H1 (cell line): ENCODE measurements around the gene NPHS2.

ENCODE experiments used
- ASH2L ChIP-seq: fragments of 200-600, 300-600 bp; sonication (generic); IDR thresholded peaks from one replicate; pipeline ENCODE4 v1.7.1; 2017; ENCODE audit warnings: low read length
- EGR1 ChIP-seq: IDR thresholded peaks from 2 replicates; pipeline ENCODE4 v1.6.1; 2011; ENCODE audit warnings: low read depth, low read length, borderline replicate concordance
- KDM5A ChIP-seq: fragments of 200-600 bp; IDR thresholded peaks from 2 replicates; pipeline ENCODE4 v1.7.1; 2012; ENCODE audit warnings: mild to moderate bottlenecking, low read length, inconsistent platforms, mixed read lengths
- MAFK ChIP-seq: IDR thresholded peaks from 2 replicates; pipeline ENCODE4 v1.6.1; 2012; ENCODE audit warnings: low read depth, mild to moderate bottlenecking, improper control_type of control experiment, low read length
- SIN3A ChIP-seq, 2 experiments: IDR thresholded peaks in 1 of 2; conservative IDR thresholded peaks in 1 of 2; 2 replicates each; pipeline ENCODE4 v1.6.1; 2011 to 2012; ENCODE audit warnings: low read length in 2 of 2, improper control_type of control experiment in 1 of 2, low read depth in 1 of 2, mild to moderate bottlenecking in 1 of 2

DNA sequence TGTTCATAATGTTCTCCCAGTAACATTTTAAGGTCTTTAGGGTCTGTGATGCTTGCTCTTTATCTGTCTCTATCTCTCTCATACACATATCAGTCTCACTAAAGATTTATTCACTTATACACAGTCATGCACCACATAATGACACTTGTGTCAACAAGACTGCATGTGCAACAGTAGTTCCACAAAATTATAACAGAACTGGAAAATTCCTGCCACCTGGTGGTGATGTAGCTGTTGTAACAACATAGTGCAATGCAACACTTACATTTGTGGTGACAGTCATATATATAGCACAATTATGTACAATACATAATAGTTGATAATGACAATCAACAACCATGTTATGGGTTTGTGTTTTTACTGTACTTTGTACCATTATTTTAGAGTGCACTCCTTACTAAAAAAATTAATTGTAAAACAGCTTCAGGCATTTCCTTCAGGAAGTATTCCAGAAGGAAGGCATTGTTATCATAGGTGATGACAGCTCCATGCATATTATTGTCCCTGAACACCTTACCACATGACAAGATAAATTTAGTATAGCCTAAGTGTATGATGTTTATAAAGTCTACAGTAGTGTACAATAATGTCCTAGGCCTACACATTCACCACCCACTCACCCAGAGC lies 24.0 kb upstream of the NPHS2 start:
- no peak for TF ChIP-seq ASH2L
- no peak for TF ChIP-seq EGR1
- TF ChIP-seq MAFK: no peak
- no peak for TF ChIP-seq KDM5A
- TF ChIP-seq SIN3A (conservative IDR thresholded peaks at IDR 0.05 in 1 of 2, IDR thresholded peaks at IDR 0.05 in 1 of 2; ENCODE audit: low read depth in 1 of 2, low read length in 2 of 2): no peak
